Stomach (tissue), 4 donors: ENCODE data around the gene CD69.

ENCODE experiments used
- CTCF ChIP-seq, 7 experiments: fragments of 450-650 bp in 4 of 7; fragments of 200-600 bp in 3 of 7; sonication (generic) in 3 of 7; IDR thresholded peaks; one replicate each; pipeline ENCODE4 v1.5.1; 2016 to 2019; ENCODE audit warnings: antibody characterized with exemption in 7 of 7, control low read depth in 2 of 7, mild to moderate bottlenecking in 1 of 7
- EP300 ChIP-seq: sonication (generic); formaldehyde crosslinking; IDR thresholded peaks from one replicate; pipeline ENCODE4 v1.6.1; 2017; ENCODE audit warnings: antibody characterized with exemption
- POLR2A ChIP-seq, 4 donors: fragments of 450-650 bp; IDR thresholded peaks; one replicate each; pipeline ENCODE4 v1.6.1; 2016; ENCODE audit warnings: antibody characterized with exemption in 4 of 4, control low read depth in 2 of 4, mild to moderate bottlenecking in 1 of 4, moderate library complexity in 1 of 4
- POLR2AphosphoS5 ChIP-seq, 3 donors: sonication (generic); formaldehyde crosslinking; IDR thresholded peaks; one replicate each; pipeline ENCODE4 v1.6.1; 2016; ENCODE audit warnings: antibody characterized with exemption in 3 of 3

- no peak for TF ChIP-seq POLR2A (IDR thresholded peaks at IDR 0.05)
- no peak for TF ChIP-seq CTCF (IDR thresholded peaks at IDR 0.05)
- no peak for TF ChIP-seq EP300
- TF ChIP-seq POLR2AphosphoS5 (IDR thresholded peaks at IDR 0.05), result no peak
Observed at GRCh38 chr12:9721394-9722092, 39.2 kb downstream of the CD69 start.
